Activated T-helper 1 cell treated with anti-CD3 and anti-CD28 coated beads, Interleukin-2, amount 50 U/mL, for 16 hours (primary cell): ENCODE results near the gene ARSD.
"Not testable (repeated sequence)": the region's sequence is repeated elsewhere in the genome, so short reads cannot be mapped to it uniquely, and the experiment has no call there.

Source experiments
- DNase-seq, 2 donors: peaks; one replicate each; pipeline ENCODE4 v3.0.0-alpha.2; 2020; ENCODE audit warnings: low read depth in 1 of 2, low spot score in 1 of 2

The ARSD gene

DNA sequence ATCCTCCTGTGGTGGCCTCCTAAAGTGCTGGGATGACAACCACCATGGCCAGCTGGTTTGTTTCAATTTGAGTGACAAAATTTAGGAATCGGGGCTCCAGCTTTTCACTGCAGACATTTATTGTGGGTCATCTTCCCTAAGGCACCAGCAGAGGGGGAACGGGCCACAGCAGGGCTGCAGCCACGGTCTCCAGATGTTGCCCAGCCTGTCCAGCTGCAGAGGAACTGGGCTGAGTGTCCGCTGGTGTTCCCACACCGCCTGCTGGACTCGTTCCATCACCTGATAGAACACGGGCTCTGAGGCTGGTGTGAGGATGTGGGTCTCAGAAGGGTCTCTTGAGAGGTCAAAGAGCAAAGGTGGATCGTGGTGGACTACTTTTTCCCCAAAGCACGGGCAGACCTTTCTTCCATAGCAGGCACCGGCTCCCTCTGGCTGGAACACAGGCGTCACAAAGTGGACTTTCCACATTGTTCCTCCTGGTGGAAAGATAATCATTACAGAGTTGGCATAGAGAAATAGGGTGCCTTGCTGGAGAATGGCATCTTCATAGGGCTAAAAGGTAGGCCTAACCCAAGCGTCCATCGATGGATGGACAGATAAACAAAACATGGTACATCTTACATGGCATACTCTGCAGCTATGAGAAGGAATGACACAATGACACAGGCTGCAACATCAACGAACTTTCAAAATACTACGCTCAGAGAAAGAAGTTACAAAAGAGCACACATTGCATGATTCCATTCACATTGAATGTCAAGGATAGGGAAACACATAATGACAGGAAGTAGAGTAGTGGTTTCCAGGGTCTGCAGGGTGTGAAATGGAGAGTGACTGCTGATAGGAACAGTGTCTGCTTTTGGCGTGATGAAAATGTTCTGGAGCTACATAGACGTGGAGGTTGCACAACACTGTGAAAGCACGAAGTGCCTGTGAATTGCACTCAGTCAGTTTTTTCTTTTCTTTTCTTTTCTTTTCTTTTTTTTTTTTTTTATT is 5.9 kb upstream of the ARSD start:
- no peak for DNase-seq

DNA sequence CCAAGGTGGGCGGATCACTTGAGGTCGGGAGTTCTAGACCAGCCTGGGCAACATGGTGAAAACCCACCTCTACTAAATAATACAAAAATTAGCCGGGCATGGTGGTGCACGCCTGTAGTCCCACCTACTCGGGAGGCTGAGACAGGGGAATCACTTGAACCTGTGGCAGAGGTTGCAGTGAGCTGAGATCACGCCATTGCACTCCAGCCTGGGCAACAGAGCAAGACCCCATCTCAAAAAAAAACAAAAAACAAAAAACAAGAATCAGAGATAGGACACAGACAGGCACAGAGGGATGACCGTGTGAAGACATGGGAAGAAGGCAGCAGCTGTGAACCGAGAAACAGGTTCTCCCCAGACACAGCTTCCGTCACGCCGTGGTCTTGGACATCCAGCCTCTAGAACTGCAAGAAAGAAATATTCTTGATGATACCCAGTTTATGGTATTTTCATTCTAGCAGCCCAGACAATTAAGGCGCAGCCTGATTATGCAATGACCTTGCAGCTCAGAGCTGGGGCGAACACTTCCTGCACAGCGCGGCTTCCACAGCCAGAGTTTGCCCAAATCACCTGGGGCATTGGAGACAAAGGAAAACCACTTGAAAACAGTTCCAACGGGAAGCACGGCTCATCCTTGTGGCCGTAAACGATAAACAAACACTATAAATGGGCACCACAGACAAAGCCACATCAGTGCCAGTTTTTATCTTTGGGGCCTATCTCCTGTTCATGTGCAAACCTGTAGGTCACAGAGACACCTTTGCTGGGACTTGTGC is 4.2 kb upstream of the ARSD start:
- DNase-seq: no peak

DNA sequence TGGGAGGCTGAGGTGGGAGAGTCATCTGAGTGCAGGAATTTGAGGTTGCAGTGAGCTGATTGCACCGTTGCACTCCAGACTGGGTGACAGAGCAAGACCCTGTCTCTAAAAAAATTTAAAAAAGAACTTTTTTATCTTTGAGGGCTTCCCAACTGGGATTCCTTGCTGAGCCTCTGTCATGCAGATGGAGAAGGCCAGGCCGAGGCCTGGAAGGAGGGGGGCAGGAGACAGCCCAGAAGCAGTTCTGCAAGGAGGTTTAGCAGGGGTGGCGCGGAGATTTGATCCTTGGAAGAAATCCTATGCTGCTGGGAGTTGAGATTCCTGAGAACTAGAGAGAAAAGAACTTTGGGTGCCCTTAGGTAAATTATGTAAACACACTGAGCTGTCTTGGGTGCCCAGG is 2.5 kb upstream of the ARSD start:
- no peak for DNase-seq

DNA sequence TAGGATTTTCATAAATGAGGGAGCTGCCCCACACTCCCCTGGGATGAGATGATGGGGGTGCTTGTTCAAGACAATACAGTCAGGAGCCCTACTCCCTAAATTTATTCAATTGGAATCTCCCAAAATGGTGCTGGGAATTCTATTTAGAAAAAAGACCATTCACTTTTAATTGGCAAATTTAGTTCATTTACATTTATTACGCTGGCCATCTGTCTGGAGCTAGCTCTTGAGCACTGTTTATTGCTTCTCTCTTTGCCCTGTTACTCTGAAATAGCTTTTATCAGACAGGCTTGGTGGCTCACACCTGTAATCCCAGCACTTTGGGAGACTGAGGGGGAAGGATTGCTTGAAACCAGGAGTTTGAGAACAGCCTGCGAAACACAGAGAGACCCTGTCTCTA is 2.0 kb upstream of the ARSD start:
- no peak for DNase-seq

DNA sequence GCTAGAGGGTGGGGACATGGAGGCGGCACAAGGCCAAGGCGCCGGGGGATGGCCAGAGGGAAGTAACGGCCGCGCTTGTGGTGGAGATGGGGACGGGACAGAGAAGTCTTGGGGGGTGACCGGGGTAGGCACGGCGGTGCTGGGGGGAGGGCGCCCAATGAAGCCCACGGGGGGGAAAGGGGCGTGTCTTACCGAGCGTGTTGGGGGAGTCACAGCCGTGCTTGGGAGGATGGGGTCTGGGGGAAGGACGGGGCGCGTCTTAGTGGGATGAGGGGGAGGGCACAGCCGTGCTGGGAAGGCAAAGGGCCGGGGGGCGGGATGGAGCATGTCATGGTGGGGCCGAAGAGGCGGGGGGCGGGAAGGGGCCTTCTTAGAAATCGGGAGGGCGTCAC is 952 bp downstream of the ARSD start:
- DNase-seq: no peak

DNA sequence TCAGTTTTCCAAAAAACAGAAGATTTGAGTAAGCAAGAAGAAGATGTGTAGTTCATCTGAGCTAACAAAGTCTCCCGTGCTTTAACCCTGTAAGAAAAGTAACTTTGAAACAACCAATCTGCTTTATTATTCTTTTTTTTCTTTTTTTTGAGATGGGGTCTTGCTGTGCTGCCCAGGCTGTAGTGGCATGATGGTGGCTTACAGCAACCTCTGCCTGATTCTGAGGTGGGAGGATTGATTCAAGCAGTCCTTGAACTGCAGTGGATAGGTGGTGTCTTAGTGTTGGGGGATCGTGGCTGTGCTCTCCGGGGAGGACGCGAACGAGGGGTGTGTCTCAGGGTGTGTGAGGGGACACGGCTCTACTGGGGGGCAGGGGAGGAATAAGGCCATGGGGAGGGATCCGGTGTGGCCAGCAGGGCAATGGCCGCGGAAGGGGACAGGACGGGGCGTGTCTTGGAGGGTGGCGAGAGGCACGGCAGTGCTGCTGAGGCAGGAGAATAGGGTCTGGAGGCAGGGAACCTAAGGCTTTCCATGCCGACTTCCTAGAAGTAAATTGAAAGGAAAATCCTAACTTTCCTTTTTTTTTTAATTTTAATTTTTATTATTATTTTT is 2.4 kb downstream of the ARSD start:
- DNase-seq: no peak

DNA sequence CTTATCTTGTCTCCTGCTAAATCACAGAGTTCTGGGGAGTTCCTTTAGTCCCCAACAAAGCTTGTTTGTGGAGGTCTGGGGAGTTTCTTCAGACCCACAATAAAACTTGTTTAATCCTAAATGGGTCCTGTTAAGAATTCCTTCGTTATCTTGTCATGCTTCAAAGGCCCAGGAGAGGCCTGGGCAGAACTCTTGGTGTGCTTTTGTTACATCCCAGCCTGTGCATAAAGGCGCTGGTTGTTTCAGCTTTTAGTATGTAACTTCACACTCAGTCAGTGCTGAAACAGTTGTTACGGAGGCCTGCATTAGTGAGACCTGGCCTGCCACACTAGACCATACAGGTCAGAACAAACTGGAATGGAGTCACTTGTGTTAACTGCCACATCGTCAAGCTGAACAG is 2.9 kb downstream of the ARSD start:
- DNase-seq: not testable (repeated sequence)

DNA sequence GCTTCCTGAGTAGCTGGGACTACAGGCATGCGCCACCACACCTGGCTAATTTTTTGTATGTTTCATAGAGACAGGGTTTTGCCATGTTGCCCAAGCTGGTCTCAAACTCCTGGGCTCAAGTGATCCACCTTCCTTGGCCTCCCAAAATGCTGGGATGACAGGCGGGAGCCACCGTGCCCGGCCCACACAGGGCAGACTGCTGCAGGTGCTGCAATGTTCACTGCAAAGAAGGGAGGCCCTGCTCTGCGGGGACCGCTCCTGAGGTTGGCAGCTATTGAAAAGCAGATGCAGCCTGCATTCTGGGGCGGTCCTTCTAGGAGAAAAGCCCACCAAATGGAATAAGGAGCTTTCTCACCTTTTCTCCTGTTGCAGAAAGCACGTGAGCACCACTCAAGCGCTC is 5.0 kb downstream of the ARSD start:
- DNase-seq: no peak

DNA sequence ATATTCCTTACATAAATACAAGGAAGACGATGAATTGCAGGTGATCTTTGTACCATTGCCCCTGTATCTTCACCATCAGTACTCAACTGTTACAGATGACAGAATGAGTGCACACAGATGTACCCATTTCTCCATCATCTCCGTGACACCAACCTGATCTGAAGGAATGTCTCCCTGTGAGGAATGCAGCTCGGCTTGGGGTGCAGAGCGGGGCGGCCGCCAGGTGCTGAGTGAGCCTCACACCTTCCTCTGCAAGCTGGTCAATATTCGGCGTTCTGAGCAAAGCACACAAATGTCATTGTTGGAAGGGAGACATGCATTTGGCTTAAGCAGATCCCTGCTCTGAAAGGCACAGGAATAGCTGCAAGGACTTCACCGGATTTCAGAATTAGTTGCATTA is 7.4 kb downstream of the ARSD start:
- DNase-seq: no peak

DNA sequence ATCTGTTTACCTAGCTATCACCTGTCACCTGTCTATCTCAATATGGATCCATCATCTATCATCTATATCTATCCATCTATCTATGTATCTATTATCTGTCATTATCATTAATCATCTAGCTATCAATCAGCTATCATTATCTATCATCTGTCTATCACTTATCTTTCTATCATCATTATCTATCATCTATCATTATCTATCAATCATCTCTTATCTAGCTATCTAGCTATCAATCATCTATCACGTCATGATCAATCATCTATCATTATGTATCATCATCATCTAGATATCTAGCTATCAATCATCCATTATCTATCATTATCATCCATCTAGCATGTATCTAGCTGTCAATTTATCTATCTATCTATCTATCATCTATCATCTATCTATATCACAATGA is 7.9 kb downstream of the ARSD start:
- DNase-seq: no peak

DNA sequence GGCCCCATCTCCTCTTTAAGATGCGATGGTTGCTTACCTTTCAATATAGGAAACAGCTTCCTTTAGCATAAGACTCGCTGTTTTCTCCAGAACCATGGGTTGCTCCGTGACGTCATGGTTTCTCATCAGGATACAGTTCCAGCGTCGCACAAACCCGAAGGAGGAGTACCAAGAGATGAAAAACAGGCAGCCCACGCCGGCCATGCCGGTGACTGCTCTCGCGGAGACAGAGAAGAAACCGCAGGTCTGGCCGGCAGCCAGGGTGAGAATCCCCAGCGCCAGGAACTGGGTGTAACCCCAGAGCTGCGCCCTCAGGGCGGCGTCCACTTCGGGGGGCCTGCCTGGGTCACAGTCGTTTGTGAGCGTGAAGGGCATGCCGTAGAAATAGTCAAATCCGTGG is 11.4 kb downstream of the ARSD start:
- DNase-seq: no peak

DNA sequence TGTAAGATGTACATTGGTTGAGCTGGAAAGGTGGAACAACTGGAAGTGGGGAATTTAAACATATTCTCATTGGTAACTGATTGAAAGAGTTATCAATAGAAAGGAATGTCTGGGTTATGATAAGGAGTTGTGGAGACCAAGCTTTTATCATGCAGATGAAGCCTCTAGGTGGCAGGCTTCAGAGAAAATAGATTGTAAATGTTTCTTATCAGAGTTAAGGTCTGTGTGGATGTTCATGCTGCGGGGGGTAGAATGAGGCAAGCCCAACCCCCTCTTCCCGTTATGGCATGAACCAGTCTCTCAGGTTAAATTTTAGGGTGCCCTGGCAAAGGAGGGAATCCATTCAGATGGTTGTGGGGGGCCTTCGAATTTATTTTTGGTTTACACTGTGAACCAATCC is 16.0 kb downstream of the ARSD start:
- no peak for DNase-seq

DNA sequence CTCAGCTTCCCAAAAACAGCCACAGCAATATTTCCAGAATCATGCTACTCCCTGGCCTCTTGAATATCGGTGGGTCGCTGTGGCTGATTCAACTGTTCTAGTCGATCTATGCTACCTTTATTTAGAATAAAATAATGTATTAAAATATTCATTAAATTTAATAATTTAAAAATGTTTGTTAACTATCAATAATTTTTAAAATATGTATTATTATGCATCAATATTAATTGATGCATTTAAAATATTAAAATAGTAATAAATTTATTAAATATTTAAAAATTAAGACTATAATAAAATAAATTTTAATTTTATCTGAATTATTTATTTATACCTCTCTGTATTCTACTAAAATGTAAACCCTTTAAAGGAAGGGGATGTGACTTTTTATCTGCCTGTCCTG is 19.0 kb downstream of the ARSD start:
- DNase-seq: no peak

DNA sequence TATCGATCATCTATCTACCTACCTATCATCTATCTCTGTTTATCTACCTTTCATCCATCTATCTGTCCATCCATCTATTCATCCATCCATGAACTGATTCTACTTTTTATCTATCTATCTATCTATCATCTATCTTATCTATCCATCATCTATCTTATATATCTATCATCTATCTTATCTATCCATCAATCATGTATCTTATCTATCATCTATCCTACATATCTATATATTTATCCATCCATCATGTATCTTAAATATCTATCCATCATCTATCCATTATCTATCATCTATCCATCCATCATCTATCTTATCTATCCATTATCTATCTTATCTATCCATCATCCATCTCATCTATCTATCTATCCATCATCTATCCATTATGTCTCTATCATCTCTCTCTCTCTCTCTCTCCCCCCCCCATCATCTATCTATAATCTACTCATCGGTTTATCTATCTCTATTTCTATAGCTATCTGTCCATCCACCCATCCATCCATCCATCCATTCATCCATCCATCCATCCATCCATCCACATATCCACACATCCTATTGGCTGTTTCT is 20.9 kb downstream of the ARSD start:
- DNase-seq: no peak

DNA sequence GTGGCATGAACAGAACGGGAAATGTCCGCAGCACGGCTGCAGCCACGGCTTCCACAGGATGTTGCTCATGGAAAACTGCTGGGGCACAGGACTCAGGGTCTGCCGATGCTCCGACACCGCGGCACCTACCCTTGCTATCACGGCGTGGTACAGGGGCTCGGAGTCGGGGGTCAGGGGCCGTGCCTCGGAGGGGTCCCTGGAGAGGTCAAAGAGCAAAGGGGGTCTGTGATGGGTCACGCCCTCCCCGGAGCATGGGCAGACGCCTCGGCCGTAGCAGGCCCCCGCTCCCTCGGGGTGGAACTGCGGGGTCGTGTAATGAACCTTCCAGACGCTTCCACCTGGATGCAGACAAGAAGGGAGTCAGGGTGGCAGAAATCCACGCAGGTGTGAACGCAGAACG is 21.8 kb downstream of the ARSD start:
- DNase-seq: no peak

DNA sequence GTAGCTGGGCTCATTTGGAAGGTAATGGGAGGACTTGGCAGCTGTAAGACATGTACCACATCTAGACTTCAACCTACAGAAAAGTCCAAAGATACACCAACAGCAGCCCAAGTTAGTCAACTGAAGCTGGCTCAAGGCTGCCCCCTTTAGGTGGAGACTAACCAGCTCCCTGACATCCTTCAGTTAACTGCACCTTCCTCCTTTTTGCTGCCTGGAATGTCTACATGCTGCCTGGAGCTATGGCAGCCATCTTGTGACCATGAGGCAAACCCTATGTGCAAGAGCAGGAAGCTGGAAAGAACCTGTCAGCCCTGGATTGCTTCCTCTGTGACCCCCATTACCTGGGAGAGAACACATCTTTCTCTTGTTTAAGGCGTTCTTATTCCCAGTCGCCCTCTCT is 25.8 kb downstream of the ARSD start:
- DNase-seq: no peak

DNA sequence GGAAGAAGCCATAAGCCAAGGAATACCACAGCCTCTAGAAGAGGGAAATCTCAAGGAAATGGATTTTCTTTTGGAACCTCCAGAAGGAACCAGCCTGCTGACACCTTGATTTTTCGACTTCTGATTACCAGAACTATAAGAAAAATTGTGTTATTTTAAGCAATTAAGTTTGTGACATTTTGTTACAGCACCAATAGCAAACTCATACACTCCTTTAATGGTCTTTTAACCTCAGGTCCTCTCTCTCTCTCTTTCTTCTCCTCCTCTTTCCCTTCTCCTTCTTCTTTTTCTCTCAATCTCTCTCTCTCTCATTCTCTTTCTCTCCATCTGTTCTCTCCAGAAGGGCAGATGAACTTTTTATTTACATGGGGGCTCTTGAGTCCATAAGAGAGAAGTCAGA is 26.3 kb downstream of the ARSD start:
- DNase-seq: no peak

DNA sequence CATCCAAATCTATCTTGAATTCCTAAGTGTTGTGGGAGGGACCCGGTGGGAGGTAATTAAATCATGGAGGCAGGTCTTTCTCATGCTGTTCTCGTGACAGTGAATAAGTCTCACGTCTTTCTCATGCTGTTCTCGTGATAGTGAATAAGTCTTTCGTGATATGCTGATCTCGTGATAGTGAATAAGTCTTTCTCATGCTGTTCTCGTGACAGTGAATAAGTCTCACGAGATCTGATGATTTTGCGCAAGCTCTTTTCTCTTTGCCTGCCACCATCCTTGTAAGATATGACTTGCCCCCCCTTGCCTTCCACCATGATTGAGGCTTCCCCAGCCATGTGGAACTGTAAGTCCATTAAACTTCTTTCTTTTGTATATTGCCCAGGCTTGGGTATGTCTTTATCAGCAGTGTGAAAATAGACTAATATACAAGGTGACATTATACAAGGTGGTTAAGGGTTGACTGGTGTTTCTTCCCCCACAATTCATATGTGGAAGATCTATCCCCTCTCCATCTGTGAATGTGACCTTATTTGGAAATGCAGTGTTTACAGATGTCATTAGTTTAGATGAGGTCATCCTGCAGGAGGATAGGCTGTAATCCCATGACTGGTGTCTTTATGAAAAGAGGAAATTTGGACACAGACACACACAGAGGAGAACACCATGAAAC is 27.6 kb downstream of the ARSD start:
- DNase-seq: no peak

DNA sequence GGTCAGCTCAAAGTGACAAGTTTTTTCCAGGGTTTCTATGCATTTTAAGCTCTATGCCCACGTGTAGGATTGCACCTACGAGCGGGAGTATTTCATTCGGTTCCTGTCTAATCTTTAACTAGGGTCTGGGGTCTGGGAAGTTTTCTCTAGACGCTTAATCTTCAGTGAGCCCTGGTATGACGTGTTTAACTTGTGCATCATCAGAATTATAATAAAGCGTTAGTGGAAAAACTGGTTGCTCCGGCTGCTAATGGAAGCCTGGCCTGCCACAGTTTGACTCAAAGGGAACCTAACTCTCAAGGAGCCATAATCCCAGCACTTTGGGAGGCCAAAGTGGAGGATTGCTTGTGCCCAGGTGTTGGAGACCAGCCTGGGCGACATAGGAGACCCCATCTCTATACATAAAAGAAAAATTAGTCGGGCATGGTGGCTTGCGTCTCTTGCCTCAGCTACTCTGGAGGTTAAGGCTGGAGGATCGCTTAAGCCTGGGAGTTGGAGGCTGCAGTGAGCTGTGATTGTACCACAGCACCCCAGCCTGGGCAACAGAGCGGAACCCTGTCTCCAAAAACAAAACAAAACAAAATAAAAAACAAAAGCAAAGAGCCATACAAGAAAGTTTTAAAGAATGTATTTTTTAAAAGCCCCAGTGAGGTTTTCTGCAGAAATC is 30.2 kb downstream of the ARSD start:
- no peak for DNase-seq
